Fibroblast of skin of left quadriceps (primary cell): ENCODE measurements around the gene GCNT3.
"Not testable (repeated sequence)": the region's sequence is repeated elsewhere in the genome, so short reads cannot be mapped to it uniquely, and the experiment has no call there.

Experiments used
- DNase-seq, 2 experiments: peaks; one replicate each; pipeline ENCODE4 v3.0.0-alpha.2; 2013; ENCODE audit warnings: low read depth in 2 of 2

GCNT3 gene

GRCh38 chr15:59616379-59616778 lies 4.8 kb downstream of the GCNT3 start:
- DNase-seq = no peak

DNA sequence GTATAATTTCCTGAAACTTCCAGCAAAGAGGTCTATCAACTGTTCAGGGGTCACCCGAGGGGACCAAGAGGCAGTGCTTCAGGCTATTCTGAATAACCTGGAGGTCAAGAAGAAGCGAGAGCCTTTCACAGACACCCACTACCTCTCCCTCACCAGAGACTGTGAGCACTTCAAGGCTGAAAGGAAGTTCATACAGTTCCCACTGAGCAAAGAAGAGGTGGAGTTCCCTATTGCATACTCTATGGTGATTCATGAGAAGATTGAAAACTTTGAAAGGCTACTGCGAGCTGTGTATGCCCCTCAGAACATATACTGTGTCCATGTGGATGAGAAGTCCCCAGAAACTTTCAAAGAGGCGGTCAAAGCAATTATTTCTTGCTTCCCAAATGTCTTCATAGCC lies 6.8 kb downstream of the GCNT3 start:
- DNase-seq = no peak

- DNase-seq = peak in 1 of 2 experiments; percentile 7
Measured at GRCh38 chr15:59622289-59622688, 10.7 kb downstream of the GCNT3 start.

- DNase-seq = no peak
Measured at GRCh38 chr15:59632714-59633113, 21.1 kb downstream of the GCNT3 start.

GRCh38 chr15:59636184-59636583 lies 24.6 kb downstream of the GCNT3 start:
- no peak for DNase-seq

DNA sequence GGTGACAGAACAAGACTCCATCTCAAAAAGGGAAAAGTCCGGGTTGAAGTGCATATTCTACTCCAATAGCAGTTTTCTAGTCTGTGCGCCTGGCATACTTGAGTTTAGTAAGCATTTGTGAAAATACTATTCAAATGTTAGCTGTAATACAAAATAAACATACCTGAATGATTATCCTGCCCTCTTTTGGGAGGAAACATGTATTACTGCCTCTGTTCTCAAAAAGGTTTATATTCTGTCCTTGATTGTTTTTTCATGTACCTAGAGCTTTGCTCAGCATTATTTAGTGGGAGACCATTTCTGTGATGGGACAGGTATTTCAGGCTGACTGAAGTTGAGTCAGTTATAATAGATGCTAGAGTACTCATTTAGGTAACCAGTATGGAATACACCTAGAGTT lies 25.9 kb downstream of the GCNT3 start:
- not testable (repeated sequence) for DNase-seq

DNA sequence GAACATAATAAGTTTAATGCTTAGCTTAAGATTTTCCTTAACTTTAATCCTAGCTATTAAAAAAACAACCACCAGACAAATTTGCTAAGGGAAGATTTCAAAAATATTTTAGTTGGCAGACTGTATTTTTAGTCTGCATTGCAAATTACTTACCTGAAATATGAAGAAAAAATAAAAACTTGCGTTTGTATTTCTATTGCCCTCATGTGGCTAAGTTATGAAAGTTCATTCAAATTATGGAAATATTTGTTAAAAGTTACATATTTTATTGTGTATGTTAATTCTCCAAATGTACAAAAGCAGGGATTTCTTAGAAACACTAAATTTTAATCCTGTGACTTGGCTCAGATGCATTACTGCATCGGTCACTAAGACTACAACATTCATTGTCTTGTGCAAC lies 30.8 kb downstream of the GCNT3 start:
- DNase-seq = no peak

GRCh38 chr15:59644756-59645155 lies 33.2 kb downstream of the GCNT3 start:
- no peak for DNase-seq

DNA sequence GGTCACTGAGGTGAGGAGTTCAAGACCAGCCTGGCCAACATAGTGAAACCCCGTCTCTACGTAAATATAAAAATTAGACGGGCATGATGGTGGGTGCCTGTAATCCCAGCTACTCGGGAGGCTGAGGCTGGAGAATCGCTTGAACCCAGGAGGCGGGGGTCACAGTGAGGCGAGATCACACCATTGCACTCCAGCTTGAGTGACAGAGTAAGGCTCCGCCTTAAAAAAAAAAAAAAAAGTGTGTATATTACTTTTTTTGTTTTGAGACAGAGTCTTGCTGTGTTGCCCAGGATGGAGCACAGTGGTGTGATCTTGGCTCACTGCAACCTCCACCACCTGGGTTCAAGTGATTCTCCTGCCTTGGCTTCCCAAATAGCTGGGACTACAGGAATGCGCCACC lies 34.2 kb downstream of the GCNT3 start:
- not testable (repeated sequence) for DNase-seq

GRCh38 chr15:59646277-59646676 lies 34.7 kb downstream of the GCNT3 start:
- DNase-seq = no peak

- no peak for DNase-seq
Measured at GRCh38 chr15:59647085-59647484, 35.5 kb downstream of the GCNT3 start.

GRCh38 chr15:59649603-59650002 lies 38.0 kb downstream of the GCNT3 start:
- DNase-seq = no peak

GRCh38 chr15:59654046-59654445 lies 42.5 kb downstream of the GCNT3 start:
- DNase-seq = no peak

DNA sequence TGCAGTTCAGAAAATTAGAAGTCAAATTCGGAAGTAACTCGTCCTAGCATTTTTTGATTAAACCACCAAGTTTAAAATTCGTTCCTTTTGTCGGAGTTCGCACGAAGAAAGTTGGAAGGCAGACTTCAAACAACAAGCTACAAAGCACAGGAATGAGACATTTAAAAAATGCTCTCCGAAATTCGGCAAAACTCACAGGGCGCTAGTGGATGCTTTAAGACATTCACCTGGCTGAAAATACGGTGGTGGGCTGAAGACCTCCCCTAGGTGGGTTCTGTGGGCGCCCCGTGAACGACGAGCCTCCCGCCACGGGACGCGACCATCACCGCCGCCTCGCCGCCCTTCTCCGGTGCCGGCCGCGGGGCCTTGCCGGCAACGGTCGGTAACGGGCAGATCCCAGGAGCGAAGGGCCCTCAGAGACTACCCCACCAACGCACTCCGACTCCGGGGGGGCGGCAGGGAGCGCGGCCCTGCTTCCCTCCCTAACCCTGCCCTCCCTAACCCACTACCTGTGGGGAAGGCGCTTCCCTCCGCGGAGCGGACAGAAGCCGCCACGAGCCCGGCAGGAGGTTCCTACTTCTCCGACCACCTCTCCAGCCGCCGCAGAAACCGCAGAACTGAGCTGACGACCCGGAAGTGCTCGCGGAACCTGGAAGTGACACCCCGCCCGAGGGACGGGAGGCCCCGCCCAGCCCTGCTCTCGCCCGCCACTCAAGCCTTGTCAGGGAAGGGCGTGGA lies 45.5 kb downstream of the GCNT3 start, which contains the start of gene GTF2A2:
TSS of gene GTF2A2 (minus strand) at position 619 of the 738 bp plus-strand sequence. CDS start 5,238 bp downstream, outside the sequence.
- peak; percentile 79 to 81 for DNase-seq

- DNase-seq = no peak
Measured at GRCh38 chr15:59657635-59658125, 46.1 kb downstream of the GCNT3 start.

DNA sequence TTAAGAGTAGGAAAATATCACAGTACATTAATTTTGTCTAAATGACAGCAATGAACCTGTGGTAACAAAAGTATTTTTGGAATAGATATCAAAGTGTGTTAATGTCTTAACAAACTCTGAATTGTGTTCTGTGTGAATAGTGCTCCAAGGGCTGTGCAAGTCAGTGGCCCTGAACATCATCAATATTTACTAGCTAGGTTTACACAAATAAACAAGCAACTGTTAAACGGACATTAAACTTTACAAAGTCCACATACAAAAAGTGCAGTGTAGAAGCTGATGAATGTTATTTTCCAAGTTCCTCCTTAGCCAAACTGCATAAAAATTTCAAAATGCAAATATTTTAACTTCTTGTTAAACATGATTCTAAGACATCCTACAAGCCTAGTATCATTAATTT lies 47.8 kb downstream of the GCNT3 start:
- no peak for DNase-seq

- DNase-seq = no peak
Measured at GRCh38 chr15:59662260-59662659, 50.7 kb downstream of the GCNT3 start.

DNA sequence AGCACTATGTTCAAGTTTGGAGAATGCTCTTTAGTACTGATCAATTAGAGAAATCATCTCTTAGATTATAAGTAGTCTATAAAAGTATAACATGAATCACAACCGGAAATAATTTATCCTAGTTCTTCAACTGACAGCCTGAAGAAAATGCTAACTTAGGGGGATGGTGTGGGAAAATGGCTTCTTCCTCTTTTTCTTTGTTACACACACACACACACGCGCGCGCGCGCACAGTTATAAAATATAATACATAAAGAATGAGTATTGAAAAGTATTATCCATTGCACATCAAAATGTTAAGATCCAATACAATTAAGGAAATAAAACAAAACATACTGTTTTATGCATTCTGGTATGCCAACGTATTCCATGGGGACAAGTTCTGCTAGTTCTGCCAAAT lies 57.0 kb downstream of the GCNT3 start:
- no peak for DNase-seq
